B cell (primary cell): ENCODE results near the gene LRP5. TPM values are rescaled to one million over a fixed set of nuclear protein-coding genes. Genes with fewer than 3 reads are reported as not detected.

Experiments used
- ATAC-seq: fragments of 200-7000 bp; cut with Tn5 transposase; one replicate; pipeline ENCODE4 v1.10.0; 2021; ENCODE audit warnings: low read depth, mild to moderate bottlenecking, moderate number of reproducible peaks, moderate library complexity
- CTCF ChIA-PET: fragments of 350-600 bp; sonication (Branson Sonifier 250); formaldehyde crosslinking; loops from one replicate; lab custom pipeline; 2021; ENCODE audit warnings: antibody characterized with exemption, inconsistent platforms; lab: Charles Lee
- POLR2A ChIA-PET: fragments of 350-600 bp; sonication (Branson Sonifier 250); formaldehyde crosslinking; loops from one replicate; lab custom pipeline; 2021; ENCODE audit warnings: antibody characterized with exemption; lab: Charles Lee
- DNase-seq: peaks from one replicate; pipeline ENCODE4 v3.0.0; 2013
- H2AFZ ChIP-seq: 2 replicates; pipeline ENCODE4 v1.6.1; 2012; ENCODE audit warnings: mild to moderate bottlenecking, low read depth, low read length; ENCODE audit not compliant: insufficient read depth, poor library complexity, severe bottlenecking
- H3K27ac ChIP-seq, 2 donors: 1 replicate in 1 of 2; 2 replicates in 1 of 2; pipeline ENCODE4 v1.5.1; 2012 to 2013; ENCODE audit warnings: low read length in 2 of 2, mild to moderate bottlenecking in 2 of 2, moderate library complexity in 1 of 2
- H3K27me3 ChIP-seq, 4 experiments: fragments of 200-600 bp in 1 of 4; sonication (generic) in 1 of 4; replicated peaks in 1 of 4; 1 replicate in 2 of 4; 2 replicates in 2 of 4; pipeline versions ENCODE4 v1.6.1 to v1.7.0; 2013 to 2016; ENCODE audit warnings: low read length in 3 of 4, mild to moderate bottlenecking in 2 of 4, mixed read lengths in 1 of 4, moderate library complexity in 1 of 4; ENCODE audit not compliant: insufficient read depth in 4 of 4, control insufficient read depth in 3 of 4; ENCODE audit errors: control extremely low read depth in 1 of 4
- H3K36me3 ChIP-seq, 2 experiments: replicated peaks in 1 of 2; 1 replicate in 1 of 2; 2 replicates in 1 of 2; pipeline versions ENCODE4 v1.6.1 to v1.7.1; 2013; ENCODE audit warnings: low read length in 1 of 2; ENCODE audit not compliant: insufficient read depth in 2 of 2, control insufficient read depth in 1 of 2; ENCODE audit errors: control extremely low read depth in 1 of 2, extremely low read depth in 1 of 2
- H3K4me1 ChIP-seq, 2 donors: fragments of 200-600 bp in 1 of 2; sonication (generic) in 1 of 2; 1 replicate in 1 of 2; 2 replicates in 1 of 2; pipeline versions ENCODE4 v1.5.1 to v1.6.1; 2013 to 2017; ENCODE audit warnings: low read length in 2 of 2; ENCODE audit not compliant: control insufficient read depth in 2 of 2, insufficient read depth in 2 of 2
- H3K4me2 ChIP-seq: replicated peaks from 2 replicates; pipeline ENCODE3; 2012; ENCODE audit warnings: mild to moderate bottlenecking, low read depth, low read length; ENCODE audit not compliant: poor library complexity, severe bottlenecking
- H3K4me3 ChIP-seq, 5 experiments: fragments of 200-600 bp in 1 of 5; sonication (generic) in 1 of 5; 1 replicate in 3 of 5; 2 replicates in 2 of 5; pipeline versions ENCODE4 v1.5.1 to v1.7.0; 2011 to 2016; ENCODE audit warnings: low read length in 4 of 5, mild to moderate bottlenecking in 4 of 5, low read depth in 2 of 5, control low read depth in 1 of 5, moderate library complexity in 1 of 5; ENCODE audit not compliant: insufficient read depth in 1 of 5; ENCODE audit errors: control extremely low read depth in 1 of 5, extremely low read depth in 1 of 5
- H3K79me2 ChIP-seq: fragments of 200-600 bp; sonication (generic); one replicate; pipeline ENCODE4 v1.6.0; 2016; ENCODE audit warnings: low read length; ENCODE audit not compliant: control insufficient read depth, insufficient read depth
- H3K9ac ChIP-seq: fragments of 200-600 bp; sonication (generic); 2 replicates; pipeline ENCODE4 v1.6.1; 2017; ENCODE audit warnings: mild to moderate bottlenecking, low read length, moderate library complexity
- H3K9me3 ChIP-seq, 3 donors: one replicate each; pipeline versions ENCODE4 v1.6.1 to v1.7.1; 2013; ENCODE audit warnings: low read length in 2 of 3; ENCODE audit not compliant: control insufficient read depth in 2 of 3, insufficient read depth in 1 of 3; ENCODE audit errors: control extremely low read depth in 1 of 3
- H4K20me1 ChIP-seq: 2 replicates; pipeline ENCODE4 v1.6.0; 2012; ENCODE audit warnings: mild to moderate bottlenecking, low read length; ENCODE audit not compliant: insufficient read depth, control insufficient read depth, poor library complexity, severe bottlenecking
- H3K27ac Mint-ChIP-seq: one replicate; pipeline ENCODE4 v1.8.0; 2021; ENCODE audit warnings: mixed read lengths
- H3K27me3 Mint-ChIP-seq: one replicate; pipeline ENCODE4 v1.8.0; 2021; ENCODE audit warnings: mixed read lengths
- H3K4me1 Mint-ChIP-seq: one replicate; pipeline ENCODE4 v1.8.0; 2021; ENCODE audit warnings: mixed read lengths
- H3K4me3 Mint-ChIP-seq: one replicate; pipeline ENCODE4 v1.8.0; 2021; ENCODE audit warnings: mixed read lengths
- H3K9me3 Mint-ChIP-seq: one replicate; pipeline ENCODE4 v1.8.0; 2022; ENCODE audit warnings: mixed read lengths; ENCODE audit not compliant: insufficient read depth
- CTCF ChIP-seq: fragments of 200-600 bp; IDR thresholded peaks from one replicate; pipeline ENCODE4 v1.8.0; 2022; ENCODE audit warnings: antibody characterized with exemption, mild to moderate bottlenecking
- EZH2 ChIP-seq: IDR thresholded peaks from 2 replicates; pipeline ENCODE4 v1.6.1; 2012; ENCODE audit warnings: borderline replicate concordance, low read depth, mild to moderate bottlenecking, moderate library complexity, low read length; ENCODE audit not compliant: insufficient read depth, poor library complexity, severe bottlenecking
- WGBS: methylation state at CpG from one replicate; pipeline ENCODE4 v1.1.5; 2013; ENCODE audit warnings: missing lambda C conversion rate; ENCODE audit not compliant: insufficient coverage; 5-methylcytosine and 5-hydroxymethylcytosine counted together
- intact Hi-C: fragments of 100-400 bp; cut with micrococcal nuclease; formaldehyde crosslinking; loops from one replicate; pipeline ENCODE4 v1.10.0; 2022
- polyA plus RNA-seq: library from polyadenylated mRNA; depleted of rRNA; stranded (reverse); fragments of >200 nt; gene quantifications from 2 replicates; pipeline ENCODE4 v1.2.3, GENCODE V29; 2012
- total RNA-seq, 2 donors: library from RNA; stranded (reverse); fragments of 120-200 nt in 1 of 2; gene quantifications; 1 replicate in 1 of 2; 2 replicates in 1 of 2; pipeline versions ENCODE4 v1.2.3 to v1.2.4, GENCODE V29; 2013 to 2022

The LRP5 gene
- total and polyA plus RNA-seq, 2 donors (not counting 1 experiment from before 2014, with no cell fraction given) = 2.4 to 13.9 TPM

GRCh38 chr11:68266121-68266891 lies 46.1 kb upstream of the LRP5 start:
- H3K4me1 ChIP-seq = peaks cover 62 to 68% of the 10 kb centered on the region in 2 donors
- intact Hi-C loops = loop anchor here (1.0 kb wide), 1 partner anchor 9 kb away; no protein-coding TSS in a partner anchor
- Mint-ChIP-seq H3K4me1 (peaks cover 76% of the 10 kb centered on the region), H3K9me3 (no peaks in the 10 kb centered on the region), H3K4me3 (peak overlapping the region; percentile 73), H3K27ac (peak overlapping the region; percentile 93), H3K27me3 (no peaks in the 10 kb centered on the region)
- peak overlapping the region in 4 of 5 experiments; percentile 0 to 37 (median 31) for H3K4me3 ChIP-seq
- peak overlapping the region; percentile 64 to 83 for H3K27ac ChIP-seq
- ChIA-PET CTCF (interaction anchor here (0.9 to 10.9 kb wide), 8 partner anchors 7 to 118 kb away, joined by 3 to 275 read pairs (median 7); no protein-coding TSS in a partner anchor), POLR2A (interaction anchor here (0.6 to 1.8 kb wide), 5 partner anchors 9 to 254 kb away, joined by 3 to 11 read pairs (median 3); no protein-coding TSS in a partner anchor)
- H3K4me2 ChIP-seq = peak overlapping the region; percentile 75
- peaks cover 0 to 71% of the 10 kb centered on the region in 2 experiments for H3K36me3 ChIP-seq
- ATAC-seq = peak; percentile 73
- 67% methylated on average over 8 of the region's 16 CpGs for WGBS
- H3K9ac ChIP-seq = peak overlapping the region; percentile 54
- peaks cover 73% of the 10 kb centered on the region for H3K79me2 ChIP-seq
- TF ChIP-seq CTCF (no peak), EZH2 (no peak)
- peaks cover 57% of the 10 kb centered on the region for H4K20me1 ChIP-seq
- no peak overlapping the region for H2AFZ ChIP-seq
- peak; percentile 72 for DNase-seq
- H3K9me3 ChIP-seq = peaks cover 0 to 3% (median 0%) of the 10 kb centered on the region in 3 donors
- no peaks in the 10 kb centered on the region for H3K27me3 ChIP-seq
